ENCODE data around the gene ARID1B.

DNA sequence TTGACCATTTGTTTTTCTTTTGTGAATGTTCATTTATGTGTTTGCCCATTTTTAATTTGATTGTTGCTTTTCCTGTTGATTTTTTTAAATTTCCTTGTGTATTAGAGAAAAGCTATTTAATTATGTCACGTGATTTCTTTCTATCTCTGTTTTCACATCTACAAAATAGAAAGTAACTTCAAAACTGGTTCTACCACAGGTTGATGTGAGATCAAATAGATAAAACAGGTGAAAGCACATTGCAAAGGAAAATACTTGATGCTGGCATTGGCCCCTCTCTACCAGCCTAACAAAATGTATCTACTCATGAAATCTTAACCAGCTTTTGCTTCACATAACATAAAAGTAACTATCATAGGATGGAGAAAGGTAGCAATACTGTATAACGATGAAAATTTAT, 416.9 kb downstream of the ARID1B start:
- TF ChIP-seq, protein P1, sequence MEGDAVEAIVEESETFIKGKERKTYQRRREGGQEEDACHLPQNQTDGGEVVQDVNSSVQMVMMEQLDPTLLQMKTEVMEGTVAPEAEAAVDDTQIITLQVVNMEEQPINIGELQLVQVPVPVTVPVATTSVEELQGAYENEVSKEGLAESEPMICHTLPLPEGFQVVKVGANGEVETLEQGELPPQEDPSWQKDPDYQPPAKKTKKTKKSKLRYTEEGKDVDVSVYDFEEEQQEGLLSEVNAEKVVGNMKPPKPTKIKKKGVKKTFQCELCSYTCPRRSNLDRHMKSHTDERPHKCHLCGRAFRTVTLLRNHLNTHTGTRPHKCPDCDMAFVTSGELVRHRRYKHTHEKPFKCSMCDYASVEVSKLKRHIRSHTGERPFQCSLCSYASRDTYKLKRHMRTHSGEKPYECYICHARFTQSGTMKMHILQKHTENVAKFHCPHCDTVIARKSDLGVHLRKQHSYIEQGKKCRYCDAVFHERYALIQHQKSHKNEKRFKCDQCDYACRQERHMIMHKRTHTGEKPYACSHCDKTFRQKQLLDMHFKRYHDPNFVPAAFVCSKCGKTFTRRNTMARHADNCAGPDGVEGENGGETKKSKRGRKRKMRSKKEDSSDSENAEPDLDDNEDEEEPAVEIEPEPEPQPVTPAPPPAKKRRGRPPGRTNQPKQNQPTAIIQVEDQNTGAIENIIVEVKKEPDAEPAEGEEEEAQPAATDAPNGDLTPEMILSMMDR (IDR thresholded peaks at IDR 0.05) = no peak
- TF ChIP-seq, protein P2, sequence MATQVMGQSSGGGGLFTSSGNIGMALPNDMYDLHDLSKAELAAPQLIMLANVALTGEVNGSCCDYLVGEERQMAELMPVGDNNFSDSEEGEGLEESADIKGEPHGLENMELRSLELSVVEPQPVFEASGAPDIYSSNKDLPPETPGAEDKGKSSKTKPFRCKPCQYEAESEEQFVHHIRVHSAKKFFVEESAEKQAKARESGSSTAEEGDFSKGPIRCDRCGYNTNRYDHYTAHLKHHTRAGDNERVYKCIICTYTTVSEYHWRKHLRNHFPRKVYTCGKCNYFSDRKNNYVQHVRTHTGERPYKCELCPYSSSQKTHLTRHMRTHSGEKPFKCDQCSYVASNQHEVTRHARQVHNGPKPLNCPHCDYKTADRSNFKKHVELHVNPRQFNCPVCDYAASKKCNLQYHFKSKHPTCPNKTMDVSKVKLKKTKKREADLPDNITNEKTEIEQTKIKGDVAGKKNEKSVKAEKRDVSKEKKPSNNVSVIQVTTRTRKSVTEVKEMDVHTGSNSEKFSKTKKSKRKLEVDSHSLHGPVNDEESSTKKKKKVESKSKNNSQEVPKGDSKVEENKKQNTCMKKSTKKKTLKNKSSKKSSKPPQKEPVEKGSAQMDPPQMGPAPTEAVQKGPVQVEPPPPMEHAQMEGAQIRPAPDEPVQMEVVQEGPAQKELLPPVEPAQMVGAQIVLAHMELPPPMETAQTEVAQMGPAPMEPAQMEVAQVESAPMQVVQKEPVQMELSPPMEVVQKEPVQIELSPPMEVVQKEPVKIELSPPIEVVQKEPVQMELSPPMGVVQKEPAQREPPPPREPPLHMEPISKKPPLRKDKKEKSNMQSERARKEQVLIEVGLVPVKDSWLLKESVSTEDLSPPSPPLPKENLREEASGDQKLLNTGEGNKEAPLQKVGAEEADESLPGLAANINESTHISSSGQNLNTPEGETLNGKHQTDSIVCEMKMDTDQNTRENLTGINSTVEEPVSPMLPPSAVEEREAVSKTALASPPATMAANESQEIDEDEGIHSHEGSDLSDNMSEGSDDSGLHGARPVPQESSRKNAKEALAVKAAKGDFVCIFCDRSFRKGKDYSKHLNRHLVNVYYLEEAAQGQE (IDR thresholded peaks at IDR 0.05; ENCODE audit: insufficient read depth in 1 of 2, low read depth in 2 of 2, low read length in 1 of 2) = no peak
- TF ChIP-seq POLR2AphosphoS5 (IDR thresholded peaks at IDR 0.05; ENCODE audit: low read depth, low read length) (no peak), TCF7L2 (IDR thresholded peaks at IDR 0.05; ENCODE audit: low read depth, low read length) (no peak)
